ENCODE results near the gene PLET1. TPM values are rescaled to one million over a fixed set of nuclear protein-coding genes. Genes with fewer than 3 reads are reported as not detected.
A peak's percentile ranks its signal among the peaks of the same experiment; 100 is the strongest.

The PLET1 gene
- total RNA-seq, 1 donor from 2014 or later: not detected

DNA sequence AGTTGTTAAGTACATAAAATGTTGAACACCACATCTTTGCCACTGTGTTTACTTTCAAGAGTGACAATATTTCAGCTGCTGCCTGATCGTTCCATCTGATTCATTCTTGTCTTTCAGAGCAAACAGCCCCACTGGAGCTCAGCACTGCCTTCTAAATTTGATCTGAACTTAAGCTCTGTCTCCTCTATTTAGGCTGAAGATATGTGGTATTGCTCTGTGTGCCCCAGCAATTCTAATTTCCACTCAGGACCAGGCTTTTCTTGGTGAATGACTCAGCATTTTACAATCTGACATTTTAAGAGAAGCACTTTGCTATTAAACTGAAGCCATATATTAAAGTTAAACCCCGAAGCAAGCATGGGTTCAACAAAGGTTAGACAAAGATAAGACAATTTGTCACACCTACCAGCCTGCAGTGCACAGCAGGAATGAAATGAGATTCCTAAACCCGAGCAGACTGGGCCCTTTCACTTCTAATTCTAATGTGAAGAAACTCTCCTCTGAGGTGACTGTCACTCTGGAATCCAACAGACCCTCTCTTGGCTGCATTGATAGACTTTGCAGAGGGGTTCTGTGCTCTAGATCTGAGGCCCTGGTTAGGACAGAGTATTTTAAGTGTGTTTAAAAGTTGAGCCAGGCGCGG, 41.7 kb upstream of the PLET1 start:
- Histone ChIP-seq H3K4me1 (peaks cover 22% of the 10 kb centered on the region), H3K4me3 (no peak overlapping the region), H3K9me3 (ENCODE audit: low read depth) (no peaks in the 10 kb centered on the region), H3K4me2 (peak overlapping the region; percentile 46), H3F3A (ENCODE audit: low read depth) (peaks cover 13% of the 10 kb centered on the region), H3K27me3 (no peaks in the 10 kb centered on the region), H2AFZ (replicated peaks) (no peak overlapping the region), H4K20me1 (ENCODE audit: low read depth) (no peaks in the 10 kb centered on the region), H3K79me2 (ENCODE audit: low read depth) (no peaks in the 10 kb centered on the region), H3K9ac (no peak overlapping the region), H3K36me3 (no peaks in the 10 kb centered on the region), H3K27ac (peak overlapping the region; percentile 2)
- H3K4me3 Mint-ChIP-seq: no peak overlapping the region
- H3K36me3 Mint-ChIP-seq: no peaks in the 10 kb centered on the region
- DNase-seq (ENCODE audit: low spot score): peak; percentile 51
- H3K27me3 Mint-ChIP-seq (ENCODE audit: insufficient read depth, low read depth): peaks cover 22% of the 10 kb centered on the region
- peaks cover 44% of the 10 kb centered on the region for H3K4me1 Mint-ChIP-seq
- peak overlapping the region; percentile 88 for H3K27ac Mint-ChIP-seq
- TF ChIP-seq EZH2phosphoT487 (IDR thresholded peaks at IDR 0.05): no peak
- no peak for TF ChIP-seq EZH2 (IDR thresholded peaks at IDR 0.05)
- TF ChIP-seq, protein P1, sequence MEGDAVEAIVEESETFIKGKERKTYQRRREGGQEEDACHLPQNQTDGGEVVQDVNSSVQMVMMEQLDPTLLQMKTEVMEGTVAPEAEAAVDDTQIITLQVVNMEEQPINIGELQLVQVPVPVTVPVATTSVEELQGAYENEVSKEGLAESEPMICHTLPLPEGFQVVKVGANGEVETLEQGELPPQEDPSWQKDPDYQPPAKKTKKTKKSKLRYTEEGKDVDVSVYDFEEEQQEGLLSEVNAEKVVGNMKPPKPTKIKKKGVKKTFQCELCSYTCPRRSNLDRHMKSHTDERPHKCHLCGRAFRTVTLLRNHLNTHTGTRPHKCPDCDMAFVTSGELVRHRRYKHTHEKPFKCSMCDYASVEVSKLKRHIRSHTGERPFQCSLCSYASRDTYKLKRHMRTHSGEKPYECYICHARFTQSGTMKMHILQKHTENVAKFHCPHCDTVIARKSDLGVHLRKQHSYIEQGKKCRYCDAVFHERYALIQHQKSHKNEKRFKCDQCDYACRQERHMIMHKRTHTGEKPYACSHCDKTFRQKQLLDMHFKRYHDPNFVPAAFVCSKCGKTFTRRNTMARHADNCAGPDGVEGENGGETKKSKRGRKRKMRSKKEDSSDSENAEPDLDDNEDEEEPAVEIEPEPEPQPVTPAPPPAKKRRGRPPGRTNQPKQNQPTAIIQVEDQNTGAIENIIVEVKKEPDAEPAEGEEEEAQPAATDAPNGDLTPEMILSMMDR (IDR thresholded peaks at IDR 0.05): no peak
- no peaks in the 10 kb centered on the region for H3K9me3 Mint-ChIP-seq

DNA sequence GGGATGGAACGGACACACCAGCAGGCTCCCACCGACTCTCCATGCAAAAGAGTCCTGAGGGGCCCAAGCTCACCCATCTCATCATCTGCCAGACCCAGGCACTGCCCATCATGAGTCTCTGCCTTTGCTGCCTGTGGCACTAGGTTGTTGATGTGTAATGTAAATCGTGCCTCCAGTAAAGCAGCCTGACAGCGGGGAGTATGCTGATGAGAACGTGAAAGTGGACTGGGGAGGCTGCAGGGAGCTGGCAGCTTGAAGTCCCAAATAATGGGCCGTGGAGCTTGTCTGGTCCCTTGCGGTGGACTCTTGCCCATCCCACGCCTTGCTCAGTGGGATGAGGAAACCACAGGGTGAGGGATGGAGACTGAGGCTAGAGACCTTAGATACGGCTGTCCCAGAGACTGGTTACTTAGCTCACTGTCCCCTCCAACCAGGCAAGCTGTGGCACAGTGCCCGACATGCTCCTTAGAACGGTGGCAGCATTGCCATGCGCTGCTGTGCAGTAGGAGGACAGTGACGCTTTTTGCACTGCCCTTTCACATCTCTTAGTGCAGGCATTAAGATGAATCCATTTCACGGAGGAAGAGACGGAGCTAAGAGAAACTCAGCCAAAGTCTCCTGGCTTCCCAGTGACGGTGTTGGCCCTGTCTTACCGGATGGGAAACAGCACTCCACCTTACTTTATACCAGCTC, 39.6 kb upstream of the PLET1 start:
- H3K9me3 ChIP-seq (ENCODE audit: low read depth): no peaks in the 10 kb centered on the region
- H3K9me3 Mint-ChIP-seq: no peaks in the 10 kb centered on the region
- no peak for DNase-seq (ENCODE audit: low spot score)
- peaks cover 22% of the 10 kb centered on the region for H3K4me1 ChIP-seq
- H3K9ac ChIP-seq: no peak overlapping the region
- no peaks in the 10 kb centered on the region for H3K27me3 ChIP-seq
- peaks cover 13% of the 10 kb centered on the region for H3K27me3 Mint-ChIP-seq (ENCODE audit: insufficient read depth, low read depth)
- no peaks in the 10 kb centered on the region for H4K20me1 ChIP-seq (ENCODE audit: low read depth)
- peaks cover 42% of the 10 kb centered on the region for H3K4me1 Mint-ChIP-seq
- H3K27ac ChIP-seq: no peak overlapping the region
- H3K36me3 ChIP-seq: no peaks in the 10 kb centered on the region
- peaks cover 13% of the 10 kb centered on the region for H3F3A ChIP-seq (ENCODE audit: low read depth)
- H3K27ac Mint-ChIP-seq: no peak overlapping the region
- no peak overlapping the region for H3K4me3 ChIP-seq
- no peak overlapping the region for H2AFZ ChIP-seq (replicated peaks)
- no peak for TF ChIP-seq EZH2 (IDR thresholded peaks at IDR 0.05)
- TF ChIP-seq, protein P1 (IDR thresholded peaks at IDR 0.05): no peak
- TF ChIP-seq EZH2phosphoT487 (IDR thresholded peaks at IDR 0.05): no peak
- no peaks in the 10 kb centered on the region for H3K36me3 Mint-ChIP-seq
- H3K4me2 ChIP-seq: no peak overlapping the region
- no peaks in the 10 kb centered on the region for H3K79me2 ChIP-seq (ENCODE audit: low read depth)
- no peak overlapping the region for H3K4me3 Mint-ChIP-seq

DNA sequence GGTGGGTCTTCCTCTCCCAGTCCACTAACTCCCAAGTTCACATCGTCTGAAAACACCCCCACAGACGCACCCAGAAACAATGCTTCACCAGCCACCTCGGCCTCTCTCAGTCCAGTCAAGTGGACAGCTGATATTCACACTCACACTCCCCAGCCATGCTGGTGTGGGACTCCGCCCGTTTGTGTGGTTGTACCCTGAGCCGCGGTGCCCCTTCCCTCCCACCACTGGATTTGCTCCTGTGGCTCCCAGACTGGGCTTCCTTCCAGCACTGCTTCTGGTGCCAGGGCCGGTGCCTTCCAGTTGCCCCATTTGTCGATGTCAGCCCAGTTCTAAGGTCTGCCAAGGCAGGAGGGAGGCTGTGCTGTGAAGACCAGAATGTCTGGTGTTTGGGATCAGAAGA, 37.9 kb upstream of the PLET1 start:
- Histone ChIP-seq H3K4me2 (no peak overlapping the region), H3K4me3 (no peak overlapping the region), H3K9me3 (ENCODE audit: low read depth) (no peaks in the 10 kb centered on the region), H2AFZ (replicated peaks) (no peak overlapping the region), H3F3A (ENCODE audit: low read depth) (peaks cover 13% of the 10 kb centered on the region), H3K36me3 (no peaks in the 10 kb centered on the region), H3K79me2 (ENCODE audit: low read depth) (no peaks in the 10 kb centered on the region), H3K9ac (no peak overlapping the region), H3K27ac (no peak overlapping the region), H4K20me1 (ENCODE audit: low read depth) (no peaks in the 10 kb centered on the region), H3K27me3 (no peaks in the 10 kb centered on the region), H3K4me1 (peaks cover 28% of the 10 kb centered on the region)
- no peak for DNase-seq (ENCODE audit: low spot score)
- no peak for TF ChIP-seq EZH2phosphoT487 (IDR thresholded peaks at IDR 0.05)
- TF ChIP-seq, protein P1 (IDR thresholded peaks at IDR 0.05): no peak
- TF ChIP-seq EZH2 (IDR thresholded peaks at IDR 0.05): no peak
- Mint-ChIP-seq H3K4me1 (peaks cover 46% of the 10 kb centered on the region), H3K4me3 (no peak overlapping the region), H3K27me3 (ENCODE audit: insufficient read depth, low read depth) (peaks cover 9% of the 10 kb centered on the region), H3K9me3 (no peaks in the 10 kb centered on the region), H3K36me3 (no peaks in the 10 kb centered on the region), H3K27ac (no peak overlapping the region)
